HG02885 (cell line): Measurements from ENCODE around the gene LAGE3.
"Not testable (repeated sequence)": the region's sequence is repeated elsewhere in the genome, so short reads cannot be mapped to it uniquely, and the experiment has no call there.

Experiments used
- ATAC-seq: cut with Tn5 transposase; IDR thresholded peaks from one replicate; pipeline ENCODE4 v1.9.1; 2021; ENCODE audit warnings: mild to moderate bottlenecking; ENCODE audit not compliant: unreplicated experiment, poor library complexity

The LAGE3 gene

GRCh38 chrX:154502989-154503388 lies 23.9 kb upstream of the LAGE3 start:
- no peak for ATAC-seq

- ATAC-seq, result no peak
Observed at GRCh38 chrX:154502098-154502497, 23.0 kb upstream of the LAGE3 start.

GRCh38 chrX:154501423-154501822 lies 22.3 kb upstream of the LAGE3 start:
- not testable (repeated sequence) for ATAC-seq

- ATAC-seq, result not testable (repeated sequence)
Observed at GRCh38 chrX:154496591-154497137, 17.6 kb upstream of the LAGE3 start.

- no peak for ATAC-seq
Observed at GRCh38 chrX:154495472-154495922, 16.4 kb upstream of the LAGE3 start.

- no peak for ATAC-seq
Observed at GRCh38 chrX:154494715-154495114, 15.6 kb upstream of the LAGE3 start.

- ATAC-seq, result peak; percentile 77
Observed at GRCh38 chrX:154490414-154491083, 11.5 kb upstream of the LAGE3 start, which contains the start of gene SLC10A3. Gene SLC10A3, minus strand, starts transcription at chrX:154490629. Its CDS starts 1,689 bp downstream, at chrX:154488940.

GRCh38 chrX:154490021-154490413 lies 10.9 kb upstream of the LAGE3 start:
- ATAC-seq, result peak; percentile 28

- ATAC-seq, result no peak
Observed at GRCh38 chrX:154489182-154489581, 10.1 kb upstream of the LAGE3 start.

GRCh38 chrX:154488336-154489075 lies 9.4 kb upstream of the LAGE3 start:
- ATAC-seq, result no peak

- ATAC-seq, result no peak
Observed at GRCh38 chrX:154487518-154488290, 8.6 kb upstream of the LAGE3 start.

GRCh38 chrX:154486396-154487207 lies 7.5 kb upstream of the LAGE3 start, which contains the start of gene UBL4A:
Gene UBL4A, minus strand, starts transcription at chrX:154486615. Its CDS starts 31 bp downstream, at chrX:154486584.
- ATAC-seq, result peak; percentile 29

- no peak for ATAC-seq
Observed at GRCh38 chrX:154486052-154486395, 6.9 kb upstream of the LAGE3 start.

GRCh38 chrX:154485150-154486051 lies 6.3 kb upstream of the LAGE3 start:
- ATAC-seq, result no peak

GRCh38 chrX:154484255-154485149 lies 5.4 kb upstream of the LAGE3 start:
- ATAC-seq, result no peak

GRCh38 chrX:154483325-154483724 lies 4.2 kb upstream of the LAGE3 start:
- no peak for ATAC-seq

- ATAC-seq, result no peak
Observed at GRCh38 chrX:154482786-154483185, 3.7 kb upstream of the LAGE3 start.
